Measurements from ENCODE around the gene C11orf68.

The C11orf68 gene

GRCh38 chr11:65867284-65868071, 51.4 kb downstream of the C11orf68 start:
- Mint-ChIP-seq H3K27ac (peak overlapping the region in 2 of 3 experiments; percentile 64 to 73), H3K36me3 (ENCODE audit: low read depth) (peaks cover 36% of the 10 kb centered on the region), H3K9me3 (no peaks in the 10 kb centered on the region), H3K4me3 (peak overlapping the region; percentile 30 to 79 (median 32)), H3K27me3 (ENCODE audit: low read depth) (no peaks in the 10 kb centered on the region), H3K4me1 (peaks cover 7% of the 10 kb centered on the region)
- no peak for TF ChIP-seq CTCF (IDR thresholded peaks at IDR 0.05; ENCODE audit: unreplicated experiment in 3 of 3)
